Neuronal stem cell (in vitro differentiated cells): ENCODE data around the gene TNNI3K.

Experiments
- DNase-seq: peaks from one replicate; pipeline ENCODE4 v3.0.0-alpha.2; 2013; ENCODE audit warnings: low spot score
- H2AFZ ChIP-seq: one replicate; pipeline ENCODE4 v1.6.1; 2013; ENCODE audit warnings: mild to moderate bottlenecking, low read length, inconsistent platforms
- H2AK5ac ChIP-seq: 2 replicates; pipeline ENCODE4 v1.6.1; 2013; ENCODE audit warnings: low read depth, mild to moderate bottlenecking, inconsistent platforms, low read length, moderate library complexity, mixed read lengths
- H2BK120ac ChIP-seq: 2 replicates; pipeline ENCODE4 v1.6.1; 2013; ENCODE audit warnings: low read depth, mild to moderate bottlenecking, inconsistent platforms, low read length, moderate library complexity, mixed read lengths
- H2BK12ac ChIP-seq: one replicate; pipeline ENCODE4 v1.6.1; 2013; ENCODE audit warnings: low read length, inconsistent platforms
- H2BK15ac ChIP-seq: 2 replicates; pipeline ENCODE4 v1.6.1; 2013; ENCODE audit warnings: mild to moderate bottlenecking, low read length, inconsistent platforms, mixed read lengths
- H2BK5ac ChIP-seq: one replicate; pipeline ENCODE4 v1.6.1; 2013; ENCODE audit warnings: inconsistent platforms, mild to moderate bottlenecking, low read length, moderate library complexity
- H3K14ac ChIP-seq: one replicate; pipeline ENCODE4 v1.6.1; 2013; ENCODE audit warnings: low read length, inconsistent platforms
- H3K18ac ChIP-seq: 2 replicates; pipeline ENCODE4 v1.6.1; 2013; ENCODE audit warnings: low read length, inconsistent platforms
- H3K23ac ChIP-seq: 2 replicates; pipeline ENCODE4 v1.6.1; 2013; ENCODE audit warnings: low read depth, mild to moderate bottlenecking, mixed read lengths, low read length, inconsistent platforms; ENCODE audit not compliant: poor library complexity
- H3K27ac ChIP-seq: replicated peaks from 3 replicates; pipeline ENCODE4 v1.5.1; 2013; ENCODE audit warnings: low read length, inconsistent platforms
- H3K27me3 ChIP-seq, 3 experiments: 2 replicates each; pipeline ENCODE4 v1.6.1; 2013; ENCODE audit warnings: low read length in 3 of 3, mild to moderate bottlenecking in 2 of 3, inconsistent platforms in 1 of 3, low read depth in 1 of 3, mixed read lengths in 1 of 3, moderate library complexity in 1 of 3; ENCODE audit not compliant: control insufficient read depth in 3 of 3, insufficient read depth in 3 of 3
- H3K36me3 ChIP-seq, 2 donors: replicated peaks in 1 of 2; 2 replicates each; pipeline ENCODE4 v1.6.1; 2013; ENCODE audit warnings: low read length in 2 of 2; ENCODE audit not compliant: control insufficient read depth in 2 of 2, insufficient read depth in 2 of 2
- H3K4ac ChIP-seq: 2 replicates; pipeline ENCODE4 v1.6.1; 2013; ENCODE audit warnings: inconsistent platforms, mild to moderate bottlenecking, low read length, moderate library complexity
- H3K4me1 ChIP-seq, 2 donors: 1 replicate in 1 of 2; 2 replicates in 1 of 2; pipeline ENCODE4 v1.6.1; 2013; ENCODE audit warnings: low read length in 2 of 2, low read depth in 1 of 2; ENCODE audit not compliant: control insufficient read depth in 2 of 2, insufficient read depth in 1 of 2
- H3K4me2 ChIP-seq: one replicate; pipeline ENCODE4 v1.6.1; 2013; ENCODE audit warnings: mild to moderate bottlenecking, low read length, inconsistent platforms; ENCODE audit not compliant: insufficient read depth, poor library complexity, severe bottlenecking
- H3K4me3 ChIP-seq, 2 donors: 2 replicates each; pipeline ENCODE4 v1.5.1; 2013; ENCODE audit warnings: low read length in 2 of 2, mild to moderate bottlenecking in 2 of 2, inconsistent platforms in 1 of 2, moderate library complexity in 1 of 2
- H3K79me1 ChIP-seq: one replicate; pipeline ENCODE4 v1.6.1; 2013; ENCODE audit warnings: low read depth, mild to moderate bottlenecking, inconsistent platforms, low read length, moderate library complexity
- H3K9ac ChIP-seq: one replicate; pipeline ENCODE4 v1.6.1; 2013; ENCODE audit warnings: mild to moderate bottlenecking, low read depth, low read length, inconsistent platforms; ENCODE audit not compliant: poor library complexity
- H3K9me3 ChIP-seq, 2 donors: replicated peaks in 1 of 2; 2 replicates each; pipeline versions ENCODE3 to v1.6.1; 2013; ENCODE audit warnings: low read length in 2 of 2, mild to moderate bottlenecking in 2 of 2, inconsistent platforms in 1 of 2, low read depth in 1 of 2, mixed read lengths in 1 of 2, moderate library complexity in 1 of 2; ENCODE audit not compliant: control insufficient read depth in 2 of 2, insufficient read depth in 1 of 2
- H4K8ac ChIP-seq: one replicate; pipeline ENCODE4 v1.6.1; 2013; ENCODE audit warnings: low read depth, mild to moderate bottlenecking, inconsistent platforms, low read length, moderate library complexity
- H4K91ac ChIP-seq: one replicate; pipeline ENCODE4 v1.6.1; 2013; ENCODE audit warnings: low read length, low read depth, mild to moderate bottlenecking, inconsistent platforms; ENCODE audit not compliant: poor library complexity
- WGBS, 2 donors: extraction: QIAGEN DNeasy Blood & Tissue Kit; methylation state at CpG; one replicate each; pipeline ENCODE4 v1.1.7; 2013; ENCODE audit warnings: missing lambda C conversion rate in 2 of 2, mixed read lengths in 1 of 2; ENCODE audit not compliant: insufficient read length in 2 of 2, insufficient replicate concordance in 1 of 2; ENCODE audit errors: extremely low coverage in 2 of 2; 5-methylcytosine and 5-hydroxymethylcytosine counted together

TNNI3K gene

GRCh38 chr1:74426208-74426937 lies 191.2 kb downstream of the TNNI3K start:
- no peak overlapping the region for H2BK5ac ChIP-seq
- no peak overlapping the region for H3K23ac ChIP-seq
- no peak overlapping the region for H3K18ac ChIP-seq
- H2BK15ac ChIP-seq = no peak overlapping the region
- H3K9ac ChIP-seq = no peak overlapping the region
- H3K36me3 ChIP-seq = no peaks in the 10 kb centered on the region
- no peaks in the 10 kb centered on the region for H3K27me3 ChIP-seq
- DNase-seq = no peak
- H3K4me1 ChIP-seq = peaks cover 3 to 24% of the 10 kb centered on the region in 2 donors
- H2BK120ac ChIP-seq = no peak overlapping the region
- no peak overlapping the region for H3K14ac ChIP-seq
- no peak overlapping the region for H4K91ac ChIP-seq
- no CpG with 5 or more reads among the region's 7 CpGs for WGBS, 2 donors
- H3K79me1 ChIP-seq = no peaks in the 10 kb centered on the region
- H2AK5ac ChIP-seq = no peak overlapping the region
- no peak overlapping the region for H3K4me3 ChIP-seq
- H4K8ac ChIP-seq = no peak overlapping the region
- no peaks in the 10 kb centered on the region for H3K9me3 ChIP-seq
- no peak overlapping the region for H3K4me2 ChIP-seq
- peak overlapping the region; percentile 69 for H2AFZ ChIP-seq
- no peak overlapping the region for H3K4ac ChIP-seq
- no peak overlapping the region for H2BK12ac ChIP-seq
- H3K27ac ChIP-seq = no peak overlapping the region

GRCh38 chr1:74427681-74428080 lies 192.5 kb downstream of the TNNI3K start:
- no peak for DNase-seq
- no peak overlapping the region for H4K8ac ChIP-seq
- H3K9ac ChIP-seq = no peak overlapping the region
- no peak overlapping the region for H3K18ac ChIP-seq
- H4K91ac ChIP-seq = no peak overlapping the region
- WGBS, 2 donors = no CpG with 5 or more reads among the region's 1 CpG
- H3K4me1 ChIP-seq = peaks cover 3 to 13% of the 10 kb centered on the region in 2 donors
- no peak overlapping the region for H3K4me2 ChIP-seq
- H2AK5ac ChIP-seq = no peak overlapping the region
- no peak overlapping the region for H3K4me3 ChIP-seq
- no peaks in the 10 kb centered on the region for H3K36me3 ChIP-seq
- H3K79me1 ChIP-seq = no peaks in the 10 kb centered on the region
- H3K27me3 ChIP-seq = no peaks in the 10 kb centered on the region
- no peak overlapping the region for H2BK5ac ChIP-seq
- no peak overlapping the region for H2AFZ ChIP-seq
- H2BK12ac ChIP-seq = no peak overlapping the region
- no peak overlapping the region for H3K14ac ChIP-seq
- no peak overlapping the region for H3K23ac ChIP-seq
- H3K4ac ChIP-seq = no peak overlapping the region
- no peak overlapping the region for H3K27ac ChIP-seq
- no peaks in the 10 kb centered on the region for H3K9me3 ChIP-seq
- H2BK120ac ChIP-seq = no peak overlapping the region
- H2BK15ac ChIP-seq = no peak overlapping the region

- Histone ChIP-seq H3K23ac (no peak overlapping the region), H3K14ac (no peak overlapping the region), H3K4me1 (peaks cover 3 to 15% of the 10 kb centered on the region in 2 donors), H2BK120ac (no peak overlapping the region), H3K79me1 (no peaks in the 10 kb centered on the region), H3K9ac (no peak overlapping the region), H2BK15ac (no peak overlapping the region), H3K27me3 (no peaks in the 10 kb centered on the region), H4K91ac (no peak overlapping the region), H3K4ac (no peak overlapping the region), H3K36me3 (no peaks in the 10 kb centered on the region), H2AFZ (peak overlapping the region; percentile 17), H3K4me3 (no peak overlapping the region), H2AK5ac (no peak overlapping the region), H3K27ac (no peak overlapping the region), H2BK5ac (no peak overlapping the region), H3K4me2 (no peak overlapping the region), H2BK12ac (no peak overlapping the region), H3K9me3 (no peaks in the 10 kb centered on the region), H3K18ac (no peak overlapping the region), H4K8ac (no peak overlapping the region)
- no CpG with 5 or more reads among the region's 3 CpGs for WGBS, 2 donors
- DNase-seq = no peak
Observed at GRCh38 chr1:74429580-74429979, 194.4 kb downstream of the TNNI3K start.

- DNase-seq = no peak
- Histone ChIP-seq H3K23ac (no peak overlapping the region), H3K9me3 (no peaks in the 10 kb centered on the region), H3K27me3 (no peaks in the 10 kb centered on the region), H3K36me3 (no peaks in the 10 kb centered on the region), H2BK15ac (no peak overlapping the region), H2BK120ac (no peak overlapping the region), H2AFZ (peak overlapping the region; percentile 31), H3K4me1 (peaks cover 3 to 15% of the 10 kb centered on the region in 2 donors), H2BK5ac (no peak overlapping the region), H3K9ac (no peak overlapping the region), H2BK12ac (no peak overlapping the region), H3K14ac (no peak overlapping the region), H2AK5ac (no peak overlapping the region), H3K4ac (no peak overlapping the region), H4K91ac (no peak overlapping the region), H3K79me1 (no peaks in the 10 kb centered on the region), H4K8ac (no peak overlapping the region), H3K4me3 (no peak overlapping the region), H3K18ac (no peak overlapping the region), H3K27ac (no peak overlapping the region), H3K4me2 (no peak overlapping the region)
- no CpG with 5 or more reads among the region's 4 CpGs for WGBS, 2 donors
Observed at GRCh38 chr1:74430342-74430934, 195.3 kb downstream of the TNNI3K start.
